Immature natural killer cell (primary cell): ENCODE measurements around the gene HIBCH. TPM values are rescaled to one million over a fixed set of nuclear protein-coding genes. Genes with fewer than 3 reads are reported as not detected.
"Not testable (repeated sequence)": the region's sequence is repeated elsewhere in the genome, so short reads cannot be mapped to it uniquely, and the experiment has no call there.

Experiments
- DNase-seq, 3 donors: peaks; one replicate each; pipeline ENCODE4 v3.0.0; 2022; ENCODE audit warnings: mixed read lengths in 1 of 3
- H3K27ac Mint-ChIP-seq, 6 donors: one replicate each; pipeline ENCODE4 v1.8.0; 2020; ENCODE audit warnings: mixed read lengths in 6 of 6, mild to moderate bottlenecking in 5 of 6, inconsistent platforms in 4 of 6, moderate library complexity in 3 of 6
- H3K27me3 Mint-ChIP-seq, 3 donors: one replicate each; pipeline ENCODE4 v1.8.0; 2020 to 2021; ENCODE audit warnings: low read depth in 3 of 3, mild to moderate bottlenecking in 3 of 3, mixed read lengths in 3 of 3, moderate library complexity in 3 of 3, inconsistent platforms in 1 of 3
- H3K36me3 Mint-ChIP-seq, 3 donors: one replicate each; pipeline ENCODE4 v1.8.0; 2020; ENCODE audit warnings: mixed read lengths in 3 of 3, inconsistent platforms in 2 of 3, mild to moderate bottlenecking in 2 of 3
- H3K4me1 Mint-ChIP-seq, 2 donors: one replicate each; pipeline ENCODE4 v1.8.0; 2020; ENCODE audit warnings: inconsistent platforms in 2 of 2, mild to moderate bottlenecking in 2 of 2, mixed read lengths in 2 of 2, moderate library complexity in 1 of 2
- H3K4me3 Mint-ChIP-seq, 5 donors: one replicate each; pipeline ENCODE4 v1.8.0; 2020; ENCODE audit warnings: mild to moderate bottlenecking in 5 of 5, mixed read lengths in 5 of 5, inconsistent platforms in 3 of 5, moderate library complexity in 3 of 5
- H3K9me3 Mint-ChIP-seq, 6 donors: one replicate each; pipeline ENCODE4 v1.8.0; 2020; ENCODE audit warnings: mild to moderate bottlenecking in 6 of 6, mixed read lengths in 6 of 6, inconsistent platforms in 4 of 6, moderate library complexity in 3 of 6
- polyA plus RNA-seq, 3 donors: library from polyadenylated mRNA; unstranded; fragments of 300-500 nt; fragmentation: Illumina TruSeq; gene quantifications; one replicate each; pipeline ENCODE4 v1.2.3, GENCODE V29; 2021

HIBCH gene
- polyA plus RNA-seq, 3 donors from 2014 or later = 15.2 to 26.8 (median 21.4) TPM

DNA sequence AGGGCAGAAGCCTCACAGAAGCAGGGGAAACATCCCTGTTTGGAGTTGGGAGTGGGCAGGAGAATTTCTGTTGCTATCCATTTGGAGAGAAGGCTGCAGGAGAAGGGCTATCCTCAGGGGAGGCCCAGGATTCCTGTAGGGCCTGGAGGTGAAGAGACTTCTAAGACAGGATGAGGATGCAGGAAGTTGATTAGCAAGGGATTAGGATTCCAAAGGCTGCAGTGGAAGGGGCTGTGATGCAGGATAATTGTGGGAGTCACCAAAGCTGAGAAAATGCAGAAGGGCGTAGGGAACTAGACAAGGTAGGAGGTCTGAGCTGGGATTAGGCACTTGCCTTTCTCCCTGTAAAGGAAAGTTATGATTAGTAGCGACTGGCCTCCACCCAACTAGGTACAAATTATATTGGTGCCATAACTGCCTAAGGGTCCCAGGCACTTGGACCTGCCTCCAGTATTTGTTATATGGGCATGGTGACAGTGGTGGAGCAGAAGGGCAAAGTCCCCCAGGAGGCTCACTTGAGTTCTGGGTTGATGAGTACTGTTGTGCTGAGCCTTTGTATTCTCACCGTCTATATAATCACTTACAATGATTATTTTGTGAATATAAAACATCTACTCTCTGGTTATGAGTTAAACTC is 160.7 kb downstream of the HIBCH start:
- Mint-ChIP-seq H3K36me3 (no peaks in the 10 kb centered on the region), H3K27ac (no peak overlapping the region), H3K9me3 (no peaks in the 10 kb centered on the region), H3K4me3 (no peak overlapping the region), H3K27me3 (peaks cover 2 to 3% (median 3%) of the 10 kb centered on the region in 3 donors), H3K4me1 (no peaks in the 10 kb centered on the region)
- no peak for DNase-seq

DNA sequence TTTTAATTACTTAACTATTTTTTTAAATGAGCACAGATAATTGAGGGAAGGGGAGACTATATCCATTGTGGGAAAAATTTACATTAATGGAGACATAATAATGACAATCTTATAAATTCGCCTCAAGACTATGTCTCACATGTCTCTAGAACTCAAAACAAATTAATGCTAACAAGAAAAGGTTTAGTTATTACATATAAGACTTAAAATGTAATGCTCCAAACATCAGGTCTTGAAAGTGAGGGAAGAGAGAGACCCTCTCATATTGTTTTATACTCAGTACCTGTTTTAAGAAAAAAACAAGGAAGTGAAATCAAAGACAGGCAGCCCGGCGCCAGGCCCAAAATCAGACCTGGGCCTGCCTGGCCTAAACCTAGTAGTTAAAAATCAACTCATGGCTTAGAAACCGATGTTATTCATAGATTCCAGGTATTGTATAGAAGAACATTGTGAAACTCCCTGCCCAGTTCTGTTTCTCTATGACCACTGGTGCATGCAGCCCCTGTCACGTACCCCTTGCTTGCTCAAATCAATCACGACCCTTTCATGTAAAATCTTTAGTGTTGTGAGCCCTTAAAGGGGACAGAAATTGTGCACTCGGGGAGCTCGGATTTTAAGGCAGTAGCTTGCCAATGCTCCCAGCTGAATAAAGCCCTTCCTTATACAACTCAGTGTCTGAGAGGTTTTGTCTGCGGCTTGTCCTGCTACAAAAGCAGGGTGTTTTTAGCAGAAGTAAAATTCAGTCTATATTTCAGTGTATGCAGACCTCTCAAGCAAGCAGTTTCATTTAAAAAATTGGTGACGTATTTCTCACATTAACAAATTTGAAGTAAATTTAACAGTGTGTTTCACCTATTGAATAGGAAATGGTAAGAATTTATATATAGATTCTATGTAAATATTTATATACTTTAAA is 161.8 kb downstream of the HIBCH start:
- H3K4me3 Mint-ChIP-seq, H3K27me3 Mint-ChIP-seq, H3K4me1 Mint-ChIP-seq, H3K36me3 Mint-ChIP-seq, H3K27ac Mint-ChIP-seq, DNase-seq, H3K9me3 Mint-ChIP-seq: not testable (repeated sequence)

DNA sequence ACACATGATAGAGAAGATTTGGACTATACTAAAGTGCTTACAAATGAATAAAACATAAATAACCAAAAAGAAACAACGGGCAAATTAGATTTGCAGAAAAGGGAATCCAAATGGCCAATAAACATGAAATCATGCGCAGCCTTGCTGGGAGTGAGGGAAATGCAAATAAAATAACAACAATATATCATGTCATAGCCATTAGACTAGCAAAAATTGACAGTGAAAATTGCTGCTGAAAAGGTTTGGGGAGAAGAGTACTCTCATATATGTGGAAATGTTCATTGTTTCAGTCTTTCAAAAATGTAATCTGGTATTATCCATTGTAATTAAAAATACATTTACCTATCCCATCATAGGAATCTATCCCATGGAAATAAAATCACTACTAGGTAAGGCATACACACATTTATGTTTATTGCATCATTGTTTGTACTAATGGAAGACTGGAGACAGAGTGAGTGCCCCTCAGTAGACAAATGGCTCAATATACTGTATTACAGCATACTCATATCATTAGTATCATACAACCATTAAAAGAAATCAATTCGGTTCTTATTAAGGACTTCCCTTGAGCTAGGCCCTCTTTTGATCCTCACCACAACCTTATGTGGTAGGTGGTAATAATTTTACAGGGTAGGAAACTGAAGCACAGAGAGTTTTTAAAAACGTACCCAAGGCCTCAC is 163.0 kb downstream of the HIBCH start:
- no peak overlapping the region for H3K4me3 Mint-ChIP-seq
- no peaks in the 10 kb centered on the region for H3K9me3 Mint-ChIP-seq
- H3K27me3 Mint-ChIP-seq = peaks cover 2 to 3% (median 3%) of the 10 kb centered on the region in 3 donors
- no peaks in the 10 kb centered on the region for H3K4me1 Mint-ChIP-seq
- H3K36me3 Mint-ChIP-seq = peaks cover 0 to 4% (median 0%) of the 10 kb centered on the region in 3 donors
- DNase-seq = no peak
- no peak overlapping the region for H3K27ac Mint-ChIP-seq

Other genes starting within 250 kb of the HIBCH start
- gene INPP1, start 23.8 kb upstream of the HIBCH start, polyA plus RNA-seq = 10 to 100 TPM in 2 of 3 donors, 1 to 10 TPM in 1; 7.6 to 19.3 (median 13.4) TPM
- gene MFSD6, start 88.5 kb upstream of the HIBCH start, polyA plus RNA-seq = 10 to 100 TPM in 1 of 3 donors, 1 to 10 TPM in 2; 7.3 to 35.1 (median 8.5) TPM
- 10 to 100 TPM; 10.4 to 20.0 (median 11.4) TPM for gene NEMP2, start 214.9 kb upstream of the HIBCH start, polyA plus RNA-seq